Stimulated activated naive CD8-positive, alpha-beta T cell treated with anti-CD3 and anti-CD28 coated beads, Interleukin-15, amount 100 ng/mL, for 72 hours (primary cell): ENCODE results near the gene NPB.

Source experiments
- ATAC-seq: fragments of 150-1000 bp; cut with Tn5 transposase; 2 replicates; pipeline ENCODE4 v1.10.0; 2021; ENCODE audit warnings: mild to moderate bottlenecking, moderate library complexity
- DNase-seq, 2 donors: peaks; one replicate each; pipeline ENCODE4 v3.0.0; 2021 to 2022
- H3K27ac Mint-ChIP-seq, 2 donors: one replicate each; pipeline ENCODE4 v1.8.0; 2022; ENCODE audit warnings: mild to moderate bottlenecking in 2 of 2, mixed read lengths in 2 of 2, moderate library complexity in 2 of 2
- H3K27me3 Mint-ChIP-seq: one replicate; pipeline ENCODE4 v1.8.0; 2022; ENCODE audit warnings: mixed read lengths
- H3K4me1 Mint-ChIP-seq: one replicate; pipeline ENCODE4 v1.8.0; 2022; ENCODE audit warnings: mild to moderate bottlenecking, mixed read lengths
- H3K4me3 Mint-ChIP-seq, 2 donors: one replicate each; pipeline ENCODE4 v1.8.0; 2022; ENCODE audit warnings: mild to moderate bottlenecking in 2 of 2, mixed read lengths in 2 of 2, moderate library complexity in 1 of 2
- H3K9me3 Mint-ChIP-seq, 2 donors: one replicate each; pipeline ENCODE4 v1.8.0; 2022; ENCODE audit warnings: mixed read lengths in 2 of 2

Gene NPB

DNA sequence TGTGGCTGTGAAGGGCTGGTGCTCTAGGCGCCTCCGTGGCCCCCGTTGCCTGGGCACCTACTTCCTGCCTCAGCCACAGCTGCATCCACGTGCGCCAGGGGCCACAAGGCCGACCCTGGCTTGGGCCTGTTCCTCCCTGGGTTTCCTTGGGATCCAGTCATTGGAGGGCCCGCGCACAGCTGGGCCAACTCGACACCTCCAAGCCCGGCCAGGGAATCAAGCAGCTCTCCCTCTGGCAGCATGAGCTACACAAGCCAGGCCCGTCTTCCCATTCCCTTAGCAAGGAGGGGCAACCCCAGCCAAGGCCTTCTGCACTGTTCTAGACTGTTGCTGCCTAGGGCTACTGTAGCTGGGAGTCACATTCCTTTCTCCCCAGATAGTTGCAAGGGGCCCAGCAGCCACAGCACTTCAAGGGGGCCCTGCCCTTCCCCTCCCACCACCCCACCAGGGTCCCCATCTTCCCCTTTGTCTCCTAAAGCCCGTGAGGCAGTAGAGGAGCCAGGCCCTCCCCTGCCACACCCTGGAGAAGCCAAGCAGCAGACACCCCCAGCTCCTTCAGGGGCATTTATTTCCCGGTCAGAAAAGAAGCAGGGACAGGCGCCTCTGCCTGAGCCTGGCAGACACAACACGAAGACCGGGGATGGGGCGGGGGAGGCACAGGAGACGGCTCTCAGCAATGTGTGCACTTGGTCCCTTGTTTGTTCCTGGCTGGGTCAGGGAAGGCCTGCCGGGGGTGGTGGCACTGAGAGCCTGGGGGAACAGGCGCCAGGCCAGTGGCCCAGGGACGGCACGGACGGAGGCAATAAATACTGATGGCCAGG is 34.7 kb upstream of the NPB start:
- Mint-ChIP-seq H3K27ac (peak overlapping the region; percentile 31 to 95), H3K4me1 (peaks cover 79% of the 10 kb centered on the region), H3K9me3 (no peaks in the 10 kb centered on the region), H3K4me3 (peak overlapping the region in 1 of 2 donors; percentile 54), H3K27me3 (no peaks in the 10 kb centered on the region)
- DNase-seq (peak; percentile 15 to 29), ATAC-seq (no peak)

DNA sequence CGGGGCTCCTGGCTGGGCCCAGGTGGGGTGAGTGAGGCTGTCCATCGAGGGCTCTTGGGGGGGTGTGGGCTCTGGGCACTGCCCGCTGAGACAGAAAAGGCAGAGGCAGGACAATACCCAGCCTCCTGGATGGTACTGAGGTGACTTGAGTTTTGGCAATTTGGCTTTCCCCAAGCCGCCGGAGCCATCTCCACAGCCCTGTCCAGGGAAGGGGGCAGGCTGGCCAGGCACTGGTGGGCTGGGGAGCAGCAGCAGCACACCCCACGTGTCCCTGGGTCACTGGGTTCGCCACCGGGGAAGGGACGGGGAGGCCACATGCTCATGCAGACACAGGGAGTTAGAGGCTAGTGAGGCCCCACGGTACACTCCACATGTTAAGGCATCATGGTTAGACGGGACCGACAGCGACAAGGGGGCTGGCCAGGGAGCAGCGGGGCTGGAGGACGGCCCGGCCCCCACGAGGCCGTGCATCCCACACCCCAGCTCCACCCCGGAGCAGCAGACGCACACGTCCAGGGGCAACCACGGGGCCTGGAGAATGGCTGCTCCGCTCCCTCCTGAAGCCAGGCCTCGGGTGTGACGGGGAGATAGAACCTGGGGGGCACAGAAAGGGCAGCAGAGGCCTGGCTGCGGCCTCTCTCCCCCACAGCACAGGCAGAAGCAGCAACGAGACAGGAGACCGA is 33.9 kb upstream of the NPB start:
- peak in 1 of 2 donors; percentile 31 for DNase-seq
- no peaks in the 10 kb centered on the region for H3K27me3 Mint-ChIP-seq
- no peaks in the 10 kb centered on the region for H3K9me3 Mint-ChIP-seq
- peak overlapping the region in 1 of 2 donors; percentile 95 for H3K27ac Mint-ChIP-seq
- ATAC-seq = no peak
- H3K4me1 Mint-ChIP-seq = peaks cover 80% of the 10 kb centered on the region
- H3K4me3 Mint-ChIP-seq = peak overlapping the region in 1 of 2 donors; percentile 55

DNA sequence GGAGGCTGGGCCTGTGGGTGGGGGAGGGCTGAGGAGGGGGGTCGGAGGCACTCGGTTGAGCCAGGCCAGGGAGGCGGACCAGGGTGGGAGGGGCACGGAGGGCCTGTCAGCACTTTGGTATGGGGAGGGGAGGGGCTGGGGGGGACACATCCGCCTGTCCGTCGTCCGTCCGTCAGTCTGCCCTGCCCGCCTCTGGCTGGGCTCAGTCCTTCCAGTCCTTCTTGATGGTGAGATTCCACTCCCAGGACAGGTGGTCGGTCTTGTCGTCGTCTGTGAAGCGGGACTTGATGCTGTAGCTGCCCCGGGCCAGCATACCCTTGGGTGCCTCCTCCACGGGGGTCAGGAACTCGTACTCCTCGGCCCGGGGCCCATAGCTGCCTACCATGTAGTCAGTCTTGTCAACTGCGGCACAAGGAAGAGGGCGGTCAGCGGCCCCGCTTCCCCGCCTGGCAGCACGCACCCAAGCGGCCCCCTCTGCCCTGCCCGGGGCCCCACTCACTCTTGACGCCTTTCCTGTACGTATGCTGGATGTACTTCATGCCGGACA is 33.3 kb upstream of the NPB start:
- Mint-ChIP-seq H3K4me1 (peaks cover 80% of the 10 kb centered on the region), H3K4me3 (peak overlapping the region; percentile 88 to 95), H3K27me3 (no peaks in the 10 kb centered on the region), H3K9me3 (no peaks in the 10 kb centered on the region), H3K27ac (peak overlapping the region in 1 of 2 donors; percentile 97)
- DNase-seq = no peak
- ATAC-seq = no peak

DNA sequence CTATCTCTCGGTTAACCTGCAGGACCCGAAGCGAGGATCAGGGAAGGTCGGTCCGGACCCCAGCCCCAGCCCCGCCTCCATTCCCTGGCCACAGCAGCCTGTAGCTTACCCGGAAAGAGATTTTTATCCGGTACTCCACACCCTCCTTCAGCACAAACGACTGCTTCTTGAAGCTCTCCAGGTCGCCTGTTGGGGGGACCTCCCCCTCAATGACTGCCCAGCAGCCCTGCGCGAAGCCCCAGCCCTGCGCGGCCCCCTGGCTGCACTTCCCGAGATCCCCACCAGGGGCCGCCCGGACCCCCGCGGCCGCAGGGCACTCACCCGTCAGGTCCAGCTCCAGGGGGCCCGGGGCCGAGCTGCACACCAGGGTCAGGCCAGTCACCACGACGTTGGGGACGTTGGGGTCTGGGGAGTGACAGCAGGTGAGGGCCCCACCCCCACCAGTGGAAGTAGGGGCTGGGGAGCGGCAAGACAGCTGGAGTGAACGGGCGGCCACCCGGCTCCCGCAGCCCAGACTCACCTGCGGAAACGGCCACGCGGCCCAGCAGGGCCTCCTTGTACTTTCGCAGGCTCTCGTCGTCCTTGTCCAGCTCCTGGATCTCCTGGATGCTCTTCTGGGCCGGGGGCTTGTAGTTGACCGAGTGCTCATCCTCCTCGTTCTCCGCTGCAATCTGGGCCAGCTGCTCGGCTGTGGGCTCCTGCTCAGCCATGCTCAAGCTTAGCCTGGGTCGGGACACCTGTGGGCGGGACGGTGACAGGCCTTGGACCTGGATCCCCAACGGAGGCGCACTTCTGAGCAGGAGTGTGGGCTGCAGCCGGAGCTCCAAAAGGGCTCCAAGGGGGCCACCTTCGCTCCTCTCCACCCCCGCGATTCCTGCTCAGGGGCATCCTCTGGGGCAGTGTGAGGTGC is 32.6 kb upstream of the NPB start:
- peak; percentile 11 for ATAC-seq
- Mint-ChIP-seq H3K27ac (peak overlapping the region; percentile 92 to 97), H3K4me3 (peak overlapping the region; percentile 88 to 95), H3K4me1 (peaks cover 80% of the 10 kb centered on the region), H3K27me3 (no peaks in the 10 kb centered on the region), H3K9me3 (no peaks in the 10 kb centered on the region)
- DNase-seq = peak; percentile 56 to 65

DNA sequence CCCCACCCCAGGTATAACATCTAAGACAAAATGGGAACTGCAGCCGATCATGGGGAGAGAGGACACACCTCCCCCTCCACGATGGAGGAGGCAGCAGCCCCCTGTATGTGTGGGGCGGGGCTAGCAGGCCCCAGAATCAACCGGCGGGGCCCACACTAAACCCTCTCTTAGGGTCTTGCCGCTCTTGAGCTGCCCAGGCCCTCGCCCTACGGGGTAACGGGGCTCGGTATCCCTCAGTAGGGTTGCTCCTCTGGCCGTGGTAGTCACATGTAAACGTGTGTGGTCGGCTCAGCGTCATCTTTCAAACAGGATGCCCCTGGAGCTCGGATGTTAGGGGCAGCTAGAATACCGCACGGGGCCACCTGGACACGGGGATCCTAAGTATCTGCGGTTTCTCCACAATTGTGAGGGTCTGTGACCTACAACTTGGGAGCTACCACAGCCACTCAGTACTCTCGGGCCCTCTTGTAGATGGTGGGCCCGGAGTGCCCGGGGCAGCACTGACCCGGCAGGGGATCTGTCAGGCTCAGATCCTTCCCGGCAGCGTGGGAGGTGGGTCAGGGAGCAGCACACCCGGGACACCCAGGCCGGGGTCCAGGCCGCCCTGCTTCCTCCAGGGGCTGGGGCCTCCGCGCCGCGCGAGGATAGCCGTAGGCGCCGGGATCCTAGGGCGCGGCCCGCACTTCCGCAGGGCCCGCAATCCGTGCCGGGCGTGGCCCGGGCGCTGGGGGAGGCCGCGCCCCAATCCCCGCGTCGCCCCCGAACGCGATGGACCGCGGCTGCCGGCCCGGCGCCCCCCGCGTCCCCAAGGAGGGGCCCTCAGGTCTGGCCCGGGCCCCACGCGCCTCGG is 31.7 kb upstream of the NPB start:
- Mint-ChIP-seq H3K27ac (peak overlapping the region; percentile 92 to 97), H3K9me3 (no peaks in the 10 kb centered on the region), H3K4me1 (peaks cover 76% of the 10 kb centered on the region), H3K4me3 (peak overlapping the region; percentile 88 to 95), H3K27me3 (no peaks in the 10 kb centered on the region)
- ATAC-seq (peak; percentile 52), DNase-seq (peak; percentile 48 to 66)

DNA sequence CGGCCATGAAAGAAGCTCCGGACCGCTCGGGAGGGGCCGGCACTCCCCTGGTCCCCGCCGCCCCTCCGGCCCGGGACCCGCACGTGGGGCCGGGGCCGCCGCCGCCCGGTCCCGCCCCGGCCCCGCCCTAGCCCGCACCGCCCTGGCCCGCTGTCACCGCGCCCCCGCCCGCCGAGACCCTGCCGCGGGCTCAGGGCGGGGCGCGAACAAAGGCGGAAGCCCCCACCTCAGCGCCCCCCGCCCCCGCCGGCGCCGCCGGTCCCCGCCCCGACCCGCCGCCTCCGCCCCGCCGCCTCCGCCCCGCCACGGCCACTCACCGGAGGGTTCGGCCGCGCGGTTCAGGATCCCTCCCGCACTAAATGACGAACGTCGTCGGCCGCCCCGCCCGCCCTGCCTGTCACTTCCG is 31.1 kb upstream of the NPB start, which contains the start of gene ARHGDIA:
TSS of gene ARHGDIA (minus strand) at position 357 of the 406 bp plus-strand sequence. CDS start 1,407 bp downstream, outside the sequence.
- peaks cover 70% of the 10 kb centered on the region for H3K4me1 Mint-ChIP-seq
- peak; percentile 66 for ATAC-seq
- H3K4me3 Mint-ChIP-seq = peak within 1 kb of the TSS; percentile 88 to 95
- H3K27me3 Mint-ChIP-seq = no peaks in the 10 kb centered on the region
- no peaks in the 10 kb centered on the region for H3K9me3 Mint-ChIP-seq
- DNase-seq = no peak
- peak within 1 kb of the TSS; percentile 98 for H3K27ac Mint-ChIP-seq

DNA sequence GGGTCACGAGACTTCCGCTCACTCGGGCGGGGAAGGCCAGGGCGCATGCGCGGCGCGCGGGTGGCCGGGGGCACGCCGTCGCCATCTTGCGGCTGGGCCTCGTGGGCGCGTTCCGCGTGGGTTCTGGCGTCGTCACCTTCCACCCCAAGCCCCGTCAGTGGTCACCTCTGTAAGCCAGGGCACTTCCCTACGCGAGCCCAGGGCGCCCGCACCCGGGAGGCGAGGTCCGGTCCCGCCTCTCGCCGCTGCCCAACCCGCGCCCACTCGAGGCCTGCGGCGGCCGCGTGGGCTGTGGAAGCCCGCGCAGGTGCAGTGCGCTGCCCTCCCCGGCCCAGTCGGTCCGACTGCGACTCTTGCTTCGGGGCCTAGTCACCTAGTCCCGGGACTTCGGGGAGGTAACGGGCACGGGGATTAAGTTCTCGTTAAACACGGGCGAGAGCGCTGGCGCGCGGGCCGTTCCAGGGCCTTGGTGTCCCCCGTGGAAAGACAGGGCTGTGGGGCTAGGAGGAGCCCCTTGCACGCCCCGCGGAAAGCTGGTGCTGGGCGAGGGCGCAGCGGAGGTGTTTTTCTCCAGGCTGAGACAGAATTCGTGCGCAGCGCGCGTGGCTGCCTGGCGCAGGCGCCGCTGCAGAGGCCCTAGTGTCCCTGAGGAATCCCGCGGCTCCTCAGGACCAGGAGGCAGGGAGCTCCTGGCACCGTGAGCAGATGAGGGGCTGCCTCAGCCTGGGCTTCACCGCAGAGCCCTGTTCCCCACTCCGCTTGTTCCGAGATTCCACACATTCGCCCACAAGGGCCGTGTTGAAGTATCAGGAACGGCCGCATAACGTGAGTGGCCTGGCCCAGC is 30.4 kb upstream of the NPB start:
- no peaks in the 10 kb centered on the region for H3K27me3 Mint-ChIP-seq
- peak; percentile 93 to 95 for DNase-seq
- peak overlapping the region; percentile 88 to 90 for H3K4me3 Mint-ChIP-seq
- peaks cover 64% of the 10 kb centered on the region for H3K4me1 Mint-ChIP-seq
- H3K9me3 Mint-ChIP-seq = no peaks in the 10 kb centered on the region
- ATAC-seq = no peak
- peak overlapping the region; percentile 98 for H3K27ac Mint-ChIP-seq

DNA sequence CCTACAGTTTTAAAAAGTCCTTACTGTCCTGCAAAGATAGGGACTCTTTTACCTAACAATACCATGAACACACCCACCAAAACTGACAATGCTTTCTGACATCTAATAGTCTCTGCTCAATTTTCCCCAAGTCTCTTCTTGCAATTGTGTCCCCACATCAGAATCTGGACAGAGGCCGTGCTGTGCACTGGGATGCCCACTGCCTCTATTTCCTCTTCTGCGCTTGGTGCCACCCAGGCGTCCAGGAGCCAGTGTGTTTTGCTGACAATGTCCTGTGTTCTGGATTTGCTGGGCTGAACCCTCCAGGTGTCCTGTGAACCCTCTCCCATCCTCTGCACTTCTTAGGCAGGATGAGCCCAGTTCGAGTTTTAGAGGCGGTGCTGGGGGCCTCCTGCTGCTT is 24.5 kb upstream of the NPB start:
- Mint-ChIP-seq H3K4me3 (no peak overlapping the region), H3K27ac (no peak overlapping the region), H3K4me1 (peaks cover 32% of the 10 kb centered on the region), H3K9me3 (no peaks in the 10 kb centered on the region), H3K27me3 (no peaks in the 10 kb centered on the region)
- DNase-seq (no peak), ATAC-seq (no peak)

DNA sequence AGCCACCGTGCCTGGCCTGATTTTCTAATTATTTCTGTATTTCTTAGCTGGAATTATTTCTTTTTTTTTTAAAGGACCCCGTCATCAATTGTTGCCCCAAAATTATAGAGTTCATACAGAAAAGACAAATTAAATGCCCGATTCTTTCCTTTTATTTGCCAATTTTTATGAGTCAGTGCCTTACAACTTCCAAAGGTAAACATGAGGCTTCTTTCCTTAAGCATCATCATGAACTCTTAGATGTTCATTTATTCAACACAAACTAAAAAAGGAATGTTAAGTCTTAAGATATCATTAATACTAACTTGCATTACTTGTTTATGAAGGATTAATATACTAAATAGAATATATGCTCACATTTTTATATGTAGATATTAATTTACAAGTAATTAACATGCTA is 23.7 kb upstream of the NPB start:
- DNase-seq = no peak
- no peak for ATAC-seq
- H3K9me3 Mint-ChIP-seq = no peaks in the 10 kb centered on the region
- H3K27me3 Mint-ChIP-seq = no peaks in the 10 kb centered on the region
- peaks cover 25% of the 10 kb centered on the region for H3K4me1 Mint-ChIP-seq
- H3K27ac Mint-ChIP-seq = no peak overlapping the region
- no peak overlapping the region for H3K4me3 Mint-ChIP-seq

DNA sequence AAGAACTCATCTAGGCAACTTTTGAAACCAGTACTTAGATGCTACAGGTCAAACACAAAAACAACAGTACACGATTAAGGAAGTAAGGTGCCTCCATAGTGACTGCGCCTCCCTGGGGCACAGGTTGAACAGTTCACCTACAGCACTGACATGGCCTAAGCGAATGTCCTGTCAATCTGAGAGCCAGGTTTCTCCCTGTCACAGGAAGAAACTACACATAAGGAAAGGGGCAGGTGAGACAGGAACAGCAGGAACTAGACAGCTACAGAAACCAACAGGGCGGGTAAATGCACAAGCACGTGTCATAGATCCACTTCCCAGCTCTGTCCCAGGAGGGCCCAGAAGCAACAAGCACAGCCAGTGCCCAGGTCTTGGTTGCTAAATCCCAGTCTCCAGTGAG is 22.9 kb upstream of the NPB start:
- peaks cover 16% of the 10 kb centered on the region for H3K4me1 Mint-ChIP-seq
- no peaks in the 10 kb centered on the region for H3K27me3 Mint-ChIP-seq
- H3K9me3 Mint-ChIP-seq = no peaks in the 10 kb centered on the region
- H3K4me3 Mint-ChIP-seq = no peak overlapping the region
- H3K27ac Mint-ChIP-seq = peak overlapping the region in 1 of 2 donors; percentile 86
- ATAC-seq (no peak), DNase-seq (no peak)

DNA sequence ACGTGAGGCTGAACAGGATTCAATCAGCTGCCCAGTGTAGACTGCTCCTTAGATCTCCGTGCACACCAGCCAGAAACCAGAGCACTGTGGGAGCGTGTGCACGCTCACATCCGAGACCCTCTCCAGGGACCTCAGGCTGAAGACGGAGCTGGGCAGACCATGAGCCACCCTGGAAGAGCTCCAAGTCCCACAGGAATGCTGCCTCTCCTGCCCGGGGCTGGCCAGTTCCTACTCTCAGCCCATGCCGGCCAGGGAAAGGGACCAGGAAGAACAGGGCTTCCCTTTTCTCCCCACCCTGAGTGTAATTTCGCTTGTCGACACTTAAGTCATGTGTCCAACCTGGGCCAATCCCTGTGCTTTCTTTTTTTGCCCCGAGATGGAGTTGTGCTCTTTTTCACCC is 17.5 kb upstream of the NPB start:
- peaks cover 32% of the 10 kb centered on the region for H3K4me1 Mint-ChIP-seq
- ATAC-seq (peak; percentile 43), DNase-seq (no peak)
- no peak overlapping the region for H3K27ac Mint-ChIP-seq
- no peak overlapping the region for H3K4me3 Mint-ChIP-seq
- H3K27me3 Mint-ChIP-seq = no peaks in the 10 kb centered on the region
- H3K9me3 Mint-ChIP-seq = no peaks in the 10 kb centered on the region

DNA sequence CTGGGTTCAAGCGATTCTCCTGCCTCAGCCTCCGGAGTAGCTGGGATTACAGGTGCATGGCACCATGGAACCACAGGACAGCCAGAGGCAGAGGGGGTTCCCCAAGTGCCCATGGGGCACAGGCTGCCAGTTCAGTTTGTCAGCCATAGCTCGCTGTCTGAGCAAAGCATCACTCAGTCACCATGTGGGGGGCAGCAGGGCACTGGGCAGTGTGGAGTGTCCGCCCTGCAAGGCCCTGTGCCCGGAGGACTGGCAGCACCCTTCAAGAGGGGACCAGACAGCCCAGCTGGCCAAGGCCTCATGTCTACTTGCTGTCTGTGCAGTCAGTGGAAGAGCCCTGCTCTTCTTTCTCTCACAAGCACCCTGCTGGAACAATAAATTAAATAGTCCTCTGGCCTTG is 17.1 kb upstream of the NPB start:
- no peak for DNase-seq
- Mint-ChIP-seq H3K4me3 (no peak overlapping the region), H3K4me1 (peaks cover 34% of the 10 kb centered on the region), H3K9me3 (no peaks in the 10 kb centered on the region), H3K27me3 (no peaks in the 10 kb centered on the region), H3K27ac (no peak overlapping the region)
- no peak for ATAC-seq

DNA sequence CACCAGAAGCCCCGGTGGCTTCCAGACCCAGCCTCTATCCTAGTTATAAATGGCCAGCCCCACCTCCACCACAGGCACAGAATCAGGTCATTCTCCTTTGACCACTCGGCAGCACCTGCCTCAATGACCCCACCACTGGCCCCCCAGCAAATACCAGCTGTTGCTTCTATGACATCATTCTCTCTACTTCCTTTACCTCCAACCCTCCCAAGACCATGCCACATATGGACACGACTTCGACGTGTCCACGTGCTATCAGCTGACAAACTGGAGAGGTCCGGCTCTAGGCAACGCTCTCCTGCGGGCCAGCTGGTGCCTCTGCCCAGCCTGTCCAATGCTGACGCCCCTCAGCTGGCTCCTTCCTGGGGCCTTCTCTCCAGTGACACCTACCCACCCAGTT is 16.6 kb upstream of the NPB start:
- Mint-ChIP-seq H3K4me3 (no peak overlapping the region), H3K9me3 (no peaks in the 10 kb centered on the region), H3K27ac (peak overlapping the region in 1 of 2 donors; percentile 1), H3K27me3 (no peaks in the 10 kb centered on the region), H3K4me1 (peaks cover 38% of the 10 kb centered on the region)
- ATAC-seq = no peak
- no peak for DNase-seq
